GM18511 (cell line): ENCODE data around the gene KCNQ1.

ENCODE experiments used
- ATAC-seq: cut with Tn5 transposase; IDR thresholded peaks from one replicate; pipeline ENCODE4 v1.9.1; 2021; ENCODE audit warnings: mild to moderate bottlenecking, moderate library complexity; ENCODE audit not compliant: unreplicated experiment

Gene KCNQ1

DNA sequence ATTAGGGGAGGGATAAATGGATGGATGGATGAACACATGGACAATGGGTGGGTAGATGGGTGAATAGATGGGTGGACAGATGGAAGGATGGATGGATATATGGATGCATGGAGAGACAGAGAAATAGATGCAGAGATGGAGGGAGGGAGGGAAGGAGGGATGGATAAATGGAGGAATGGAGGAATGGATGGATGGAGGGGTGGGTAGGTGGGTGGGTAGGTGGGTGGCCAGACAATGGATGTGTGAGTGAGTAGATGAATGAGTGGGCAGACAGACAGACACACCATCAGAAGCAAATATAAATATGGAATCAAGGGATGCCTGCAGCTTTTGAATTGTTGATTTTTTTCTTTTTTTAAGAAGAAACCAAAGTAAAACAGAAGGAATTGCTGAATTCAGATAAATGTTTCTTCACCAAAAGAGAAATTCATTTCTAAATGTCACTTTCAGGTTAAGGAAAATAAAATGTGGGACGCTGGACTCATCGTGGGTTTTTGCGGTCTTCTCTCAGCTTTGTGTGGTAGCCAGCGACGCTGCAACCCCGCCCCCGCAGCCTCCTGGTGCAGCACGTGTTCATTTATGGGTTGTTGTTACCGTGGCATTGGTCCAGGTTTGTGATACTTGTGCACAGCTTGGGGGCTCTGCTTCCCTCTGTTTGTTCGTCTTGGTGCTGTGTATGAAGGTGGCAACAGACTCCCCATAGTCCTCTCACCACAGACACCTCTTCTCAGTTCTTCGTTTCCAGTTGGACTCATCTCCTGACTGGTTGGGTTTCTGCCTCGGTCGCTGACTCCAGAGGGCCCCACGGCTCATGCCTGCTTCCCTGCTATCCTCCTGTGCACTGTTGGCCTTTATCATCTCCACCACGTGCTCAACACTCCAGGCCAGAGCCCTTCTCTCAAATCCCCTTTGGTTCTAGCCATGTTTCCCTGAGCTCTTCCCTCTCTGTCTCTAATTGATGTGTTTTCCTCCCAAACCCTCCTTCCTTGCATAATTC is 364.3 kb downstream of the KCNQ1 start:
- ATAC-seq: no peak

DNA sequence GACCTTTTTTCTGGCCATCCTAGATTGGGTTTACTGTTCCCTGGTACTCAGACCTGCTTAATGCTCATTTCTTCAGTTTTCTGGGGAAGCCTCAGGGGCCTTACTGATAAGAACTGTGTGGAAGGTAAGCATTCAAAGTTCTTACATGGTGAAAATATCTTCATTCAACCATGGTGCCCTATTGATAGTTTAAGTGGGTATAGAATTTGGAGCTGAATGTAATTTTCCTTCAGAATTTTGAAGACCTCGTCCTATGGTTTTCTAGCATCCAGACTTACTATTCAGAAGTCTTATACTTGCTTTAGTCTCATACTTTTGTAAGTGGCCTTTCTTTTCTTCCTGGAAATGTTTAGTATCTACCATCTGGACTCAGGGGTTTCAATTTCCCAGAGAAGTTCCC is 365.0 kb downstream of the KCNQ1 start:
- ATAC-seq: no peak

DNA sequence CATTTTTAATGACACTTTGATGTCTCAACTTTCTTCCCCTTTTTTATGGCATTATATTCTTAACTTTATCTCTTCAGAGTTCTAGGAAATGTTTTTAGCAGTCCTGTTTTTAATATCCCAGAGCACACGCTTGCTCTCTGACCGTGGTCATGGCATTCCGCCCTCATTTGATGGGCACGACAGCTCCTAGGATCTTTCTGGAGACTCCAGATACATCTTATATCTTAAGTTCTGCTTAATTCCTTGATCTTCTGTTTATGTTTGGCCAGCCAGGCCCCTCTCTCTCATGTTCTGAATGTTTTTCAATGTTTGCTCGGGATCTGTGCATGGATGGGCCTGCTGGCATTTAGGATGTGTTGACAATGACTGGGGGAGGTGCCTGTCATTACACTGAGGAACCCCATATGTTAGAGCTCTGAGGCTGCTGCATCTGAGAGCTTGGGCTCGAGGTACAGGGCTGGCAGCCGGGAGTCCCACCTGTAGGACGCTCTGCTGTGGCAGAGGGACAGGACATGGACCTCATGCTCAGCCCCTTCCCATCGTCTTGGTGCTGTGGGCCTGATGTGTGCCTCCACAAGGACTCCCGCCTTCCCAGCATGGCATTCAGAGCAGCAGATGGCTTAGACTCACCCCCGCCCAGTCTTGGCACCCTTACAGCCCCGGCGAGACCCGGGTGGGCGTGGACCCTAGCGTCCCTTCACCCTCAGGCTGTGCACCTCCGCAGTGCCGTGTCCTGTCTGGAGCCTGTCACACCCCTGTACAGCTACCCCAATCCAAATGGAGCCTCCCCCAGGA is 365.8 kb downstream of the KCNQ1 start:
- ATAC-seq: no peak

DNA sequence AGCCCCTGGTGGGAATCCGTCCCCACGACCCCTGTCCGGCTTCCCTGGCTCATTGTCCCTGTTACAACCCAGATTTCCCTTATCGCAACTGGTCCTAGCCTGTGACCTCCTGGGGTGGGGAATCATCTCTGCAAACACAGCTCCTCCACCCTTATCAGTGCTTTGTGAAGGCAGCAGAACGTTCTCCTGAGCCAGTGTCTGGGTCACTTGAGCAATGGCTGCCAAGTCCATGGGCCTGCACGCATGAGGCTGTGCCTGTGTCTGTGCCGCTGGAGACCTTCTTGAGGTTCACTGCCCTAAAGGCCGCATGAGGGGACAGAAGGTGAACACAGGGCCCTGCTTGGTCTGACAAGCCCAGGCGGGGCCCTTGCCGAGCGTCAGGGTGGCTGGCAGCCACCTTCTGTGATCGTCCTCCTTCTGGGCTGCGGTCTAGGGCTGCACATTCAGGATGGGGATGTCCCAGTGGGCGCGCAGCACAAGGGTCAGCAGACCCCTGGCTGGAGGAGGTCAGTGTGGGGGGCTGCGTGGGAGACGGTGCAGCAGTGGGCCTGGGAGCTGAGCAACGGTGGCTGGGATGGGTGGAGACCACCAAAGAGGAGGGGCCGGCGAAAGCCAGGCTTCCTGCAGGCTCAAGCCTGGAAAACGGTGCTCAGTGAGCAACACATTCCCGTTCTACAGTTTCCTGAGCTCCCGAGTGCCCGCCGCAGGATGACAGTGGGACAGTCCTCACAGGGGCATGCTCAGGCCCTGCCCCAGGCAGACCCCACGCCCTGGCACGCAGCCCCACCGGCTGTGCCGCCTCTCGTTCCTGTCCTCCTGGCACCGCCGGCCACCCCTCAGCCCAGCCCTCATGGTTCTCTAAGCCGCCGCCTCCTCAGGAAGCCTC is 366.6 kb downstream of the KCNQ1 start:
- ATAC-seq: no peak

DNA sequence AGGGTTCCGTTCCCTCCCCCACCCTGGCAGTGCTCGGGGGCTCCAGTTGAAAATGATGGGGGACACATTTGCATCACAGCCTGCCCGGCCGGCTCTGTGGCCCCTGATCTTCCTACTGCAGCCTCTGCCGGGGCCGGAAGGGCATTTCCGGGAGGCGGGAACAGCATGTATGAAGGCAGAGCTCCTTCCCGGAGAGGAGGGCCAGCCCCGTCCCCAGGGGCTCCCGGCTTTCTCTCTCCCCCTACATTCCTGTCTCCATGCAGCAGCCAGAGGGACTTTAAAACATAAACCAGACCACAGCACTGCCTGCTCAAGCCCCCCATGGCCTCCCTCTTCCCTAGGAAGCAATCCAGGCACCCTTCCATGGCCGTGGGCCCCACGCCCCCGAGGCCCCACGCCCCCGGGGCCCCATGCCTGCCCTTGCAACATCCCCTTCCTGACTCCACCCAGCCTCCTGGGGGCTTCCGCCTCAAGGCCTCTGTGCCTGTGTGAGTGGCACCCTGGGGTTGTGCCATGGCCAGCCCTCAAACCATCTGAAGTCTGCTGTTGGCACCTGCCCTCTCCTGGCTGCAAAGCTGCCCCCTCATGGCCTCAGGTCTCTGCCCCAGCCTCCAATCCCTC is 367.7 kb downstream of the KCNQ1 start:
- no peak for ATAC-seq

DNA sequence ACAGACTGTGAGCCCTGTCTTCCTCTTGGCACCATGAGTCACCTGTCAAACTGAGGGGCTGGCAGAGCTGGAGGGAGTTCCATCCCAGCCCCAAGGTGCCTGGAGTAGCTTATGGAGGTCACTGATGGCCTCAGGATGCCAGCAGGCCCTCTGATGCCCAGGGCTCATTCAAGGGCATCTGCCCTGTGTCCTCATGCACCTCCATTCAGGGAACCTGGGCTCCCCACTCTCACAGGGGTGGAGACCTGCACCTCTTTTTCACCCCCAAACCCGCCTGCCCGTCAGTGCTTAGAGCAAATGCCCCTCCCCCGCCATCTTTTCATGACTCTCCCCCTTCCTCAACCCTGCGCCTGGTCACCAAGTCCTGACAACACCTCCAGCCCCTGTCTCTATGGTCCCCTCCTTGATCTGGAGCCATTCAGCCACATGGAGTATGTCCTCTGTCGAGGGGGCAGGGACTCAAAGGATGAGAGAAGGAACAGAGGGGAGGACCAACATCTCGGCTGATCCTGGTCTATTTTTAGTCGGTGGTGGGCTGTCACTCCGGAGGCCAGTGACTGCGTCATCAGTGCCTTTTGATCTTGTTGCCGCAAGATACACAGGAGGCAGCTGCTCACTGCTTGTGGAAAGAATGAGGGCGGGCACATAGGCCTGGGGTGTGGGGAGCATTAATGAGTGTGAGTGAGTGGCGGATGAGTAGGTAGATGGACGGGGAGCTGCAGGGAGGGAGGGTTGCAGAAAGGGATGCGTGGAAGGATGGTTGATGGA is 368.5 kb downstream of the KCNQ1 start:
- no peak for ATAC-seq

DNA sequence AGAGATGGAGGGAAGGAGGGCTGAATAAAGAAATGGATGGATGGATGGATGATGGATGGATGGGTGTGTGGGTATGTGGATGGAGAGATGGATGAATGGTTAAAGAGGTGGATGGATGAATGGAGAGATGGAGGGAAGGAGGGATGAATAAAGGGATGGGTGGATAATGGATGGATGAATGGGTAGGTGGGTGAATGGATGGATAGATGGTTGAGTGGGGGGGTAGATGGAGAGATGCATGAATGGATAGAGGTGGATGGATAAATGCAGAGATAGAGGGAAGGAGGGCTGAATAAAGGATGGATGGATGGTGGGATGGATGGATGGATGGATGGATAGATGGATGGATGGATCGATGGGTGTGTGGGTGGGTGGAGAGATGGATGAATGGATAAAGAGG is 369.2 kb downstream of the KCNQ1 start:
- no peak for ATAC-seq

DNA sequence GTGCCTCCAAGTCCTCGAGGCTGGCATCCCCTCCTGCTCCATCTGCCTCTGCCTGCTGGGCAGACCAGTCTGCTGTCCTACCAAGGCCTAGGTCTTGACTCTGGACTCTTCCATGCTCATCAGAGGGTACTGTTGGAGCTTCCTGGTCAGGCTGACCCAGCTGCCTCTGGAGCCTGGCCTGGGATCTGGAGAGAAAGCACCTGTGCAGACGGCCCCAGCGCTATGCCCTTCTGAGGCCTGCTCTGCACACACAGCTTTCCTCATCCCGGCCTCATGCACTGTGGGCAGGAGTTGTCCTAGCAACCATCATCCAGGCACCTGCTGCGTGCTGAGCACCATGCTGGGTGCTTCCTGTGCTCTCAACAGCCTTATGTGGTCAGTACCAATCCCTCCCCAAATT is 369.9 kb downstream of the KCNQ1 start:
- no peak for ATAC-seq

DNA sequence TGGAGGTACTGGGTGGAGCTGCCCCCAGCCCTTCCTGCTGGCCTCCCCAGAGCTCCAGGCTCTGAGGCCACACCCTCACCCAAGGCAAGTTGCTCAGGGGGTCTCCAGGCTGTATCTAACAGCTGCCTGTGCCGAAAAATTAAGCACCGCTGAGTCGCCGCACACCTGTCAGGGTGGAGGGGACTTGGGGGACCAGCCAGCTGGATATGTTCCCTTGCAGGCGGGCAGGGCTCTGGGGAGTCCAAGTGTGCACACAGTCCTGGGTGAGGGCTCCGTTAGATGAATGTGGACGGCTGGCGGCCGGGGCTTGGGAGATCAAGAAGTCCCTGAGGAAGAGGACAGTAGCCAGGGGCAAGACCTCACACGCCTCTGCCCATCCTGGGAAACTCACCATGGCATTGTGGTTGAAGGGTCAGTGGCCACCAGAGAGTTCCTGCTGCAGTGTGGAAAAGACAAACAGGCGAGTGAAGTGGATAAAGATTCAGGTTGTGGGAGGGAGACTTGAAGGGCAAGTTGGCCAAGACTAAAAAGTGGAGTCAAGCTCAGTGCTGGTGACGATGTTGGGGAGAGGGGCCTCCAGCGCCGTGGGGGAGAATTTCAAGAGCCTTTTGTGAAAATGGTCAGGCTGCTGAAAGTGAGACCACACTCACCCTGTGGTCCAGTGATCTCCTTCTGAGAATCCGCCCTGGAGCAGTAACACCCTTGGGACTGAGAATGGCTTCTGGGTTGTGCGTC is 371.1 kb downstream of the KCNQ1 start:
- ATAC-seq: no peak

DNA sequence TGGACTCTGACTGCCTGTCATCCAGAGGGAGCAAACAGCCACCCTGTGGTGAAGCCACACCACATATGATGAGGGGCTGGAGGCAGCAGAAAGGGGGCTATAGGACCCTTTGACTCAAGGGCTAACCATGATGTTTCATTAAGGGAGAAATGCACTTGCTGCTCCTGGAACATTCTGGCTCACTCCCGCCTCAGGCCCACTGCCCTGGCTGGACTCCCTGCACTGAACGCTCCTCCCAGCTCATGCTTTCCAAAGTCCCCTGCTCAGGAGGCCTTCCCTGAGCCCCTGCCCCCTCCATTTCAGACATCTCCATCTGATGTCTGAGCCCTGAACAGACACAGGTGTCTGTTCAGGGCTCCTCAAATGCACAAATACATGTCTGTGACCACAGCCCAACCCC is 371.7 kb downstream of the KCNQ1 start:
- no peak for ATAC-seq

DNA sequence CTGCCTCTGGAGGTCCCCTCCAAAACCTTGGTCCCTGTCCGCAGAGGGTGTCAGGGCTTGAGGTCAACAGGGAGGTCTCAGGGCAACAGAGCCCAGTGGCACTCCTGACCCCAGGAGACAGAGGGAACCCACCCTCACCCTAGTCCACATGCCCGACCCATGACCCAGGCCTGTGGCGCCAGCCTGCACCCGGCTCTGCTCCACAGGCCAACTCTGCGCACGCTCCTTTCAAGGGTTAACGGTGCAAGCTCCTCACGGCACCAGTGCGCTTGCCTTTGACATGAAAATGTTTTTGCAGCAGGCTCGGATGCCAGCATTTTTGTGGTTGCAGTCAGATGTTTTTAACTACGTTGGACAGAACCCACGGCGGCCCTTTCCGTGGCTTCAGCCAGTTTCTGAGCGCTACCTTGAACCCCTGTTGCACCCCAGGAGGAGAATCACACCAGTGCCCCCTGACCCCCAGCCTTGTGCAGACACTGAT is 372.2 kb downstream of the KCNQ1 start:
- ATAC-seq: no peak

DNA sequence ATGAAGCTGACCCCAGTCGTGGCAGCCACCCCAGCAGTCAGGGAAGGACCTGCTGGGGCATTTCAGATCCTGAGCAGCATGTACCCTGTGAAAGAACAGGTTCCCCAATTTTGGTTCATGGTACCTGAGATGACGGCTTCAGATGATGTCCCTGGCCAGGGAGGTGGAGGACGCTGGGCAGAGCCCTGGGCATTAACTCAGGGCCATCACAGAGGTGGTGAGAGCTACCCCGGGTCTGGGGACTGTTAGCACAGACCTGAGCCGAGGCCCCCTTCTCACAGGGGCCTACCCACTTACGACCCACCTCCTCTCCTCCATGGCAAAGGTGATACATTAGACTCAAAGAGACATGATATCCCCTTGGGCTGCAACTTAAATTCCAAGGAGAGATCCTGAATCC is 372.6 kb downstream of the KCNQ1 start:
- no peak for ATAC-seq

DNA sequence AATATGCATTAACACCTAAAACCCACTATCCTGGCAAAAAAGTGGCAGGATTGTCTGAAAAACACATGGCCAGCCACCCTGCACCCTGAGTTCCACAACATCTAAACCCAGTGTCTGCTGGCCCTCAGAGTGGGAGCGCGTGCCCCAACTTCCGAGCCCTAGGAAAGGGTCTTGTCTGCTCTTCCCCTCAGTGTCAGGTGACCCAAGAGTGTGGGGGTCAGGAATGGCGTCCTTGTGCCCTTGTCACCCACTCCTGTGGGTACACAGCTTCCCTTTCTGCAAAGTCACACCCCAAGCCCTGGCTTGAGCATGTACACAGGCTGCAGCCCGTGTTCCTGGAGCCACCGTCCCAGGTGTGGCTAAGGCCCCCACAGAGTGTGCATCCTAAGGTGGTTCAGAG is 373.2 kb downstream of the KCNQ1 start:
- ATAC-seq: no peak

DNA sequence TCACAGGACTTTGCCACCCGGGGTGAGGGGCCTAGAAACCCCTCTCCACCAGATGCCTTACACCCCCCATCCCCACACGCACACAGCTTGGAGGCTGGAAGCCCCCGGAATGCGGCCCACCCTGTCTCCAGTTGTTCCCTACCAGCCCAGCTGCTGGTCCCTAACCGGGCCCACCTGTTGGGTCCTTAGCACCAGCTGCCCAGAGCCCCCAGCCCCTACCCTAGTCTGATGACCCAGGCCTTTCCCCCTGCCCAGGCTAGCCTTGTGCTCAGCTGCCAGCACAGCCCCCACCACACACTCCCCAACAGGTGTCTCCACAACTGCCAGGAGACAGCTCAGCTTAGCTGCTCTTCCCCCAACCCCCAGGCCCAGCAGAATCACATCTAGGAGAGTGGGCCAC is 373.7 kb downstream of the KCNQ1 start:
- no peak for ATAC-seq

DNA sequence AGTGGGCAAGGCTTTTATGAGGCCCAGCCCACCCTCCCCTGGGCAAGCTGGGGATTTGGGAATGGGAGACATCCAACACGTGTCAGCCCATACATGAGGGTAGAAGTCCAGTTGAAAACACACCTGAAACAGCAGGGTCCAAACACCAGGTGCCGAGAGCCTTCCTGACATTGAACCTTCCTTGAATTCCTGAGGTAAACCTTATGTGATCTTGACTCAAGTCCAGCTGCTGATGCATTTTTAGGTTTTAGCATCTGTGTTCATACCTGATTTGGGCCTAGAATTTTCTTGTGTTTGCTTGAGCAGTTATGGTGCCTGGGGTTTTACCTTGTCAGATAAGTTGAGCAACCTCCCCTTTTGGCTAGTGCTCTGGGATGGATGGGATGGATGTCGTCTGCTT is 374.5 kb downstream of the KCNQ1 start:
- no peak for ATAC-seq

DNA sequence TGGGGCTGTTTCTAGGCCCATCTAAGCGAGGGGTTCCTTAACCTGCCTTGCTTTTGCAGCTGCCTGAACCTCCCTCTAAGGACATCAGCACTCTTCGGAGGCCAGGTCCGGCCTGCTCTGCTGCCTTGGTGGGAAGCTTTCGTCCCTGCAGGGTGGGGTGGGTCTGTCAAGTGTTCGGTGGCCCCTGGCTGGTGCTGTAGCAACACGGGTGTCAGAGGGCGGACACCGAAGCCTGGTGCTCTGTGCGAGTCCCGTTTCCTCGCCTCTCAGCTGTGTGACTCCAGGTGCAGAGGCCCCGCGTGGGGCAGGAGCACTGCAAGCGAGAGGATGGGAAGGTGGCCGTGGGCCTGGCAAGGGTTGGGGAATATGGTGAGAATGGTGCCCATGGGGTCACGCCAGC is 376.2 kb downstream of the KCNQ1 start:
- no peak for ATAC-seq

DNA sequence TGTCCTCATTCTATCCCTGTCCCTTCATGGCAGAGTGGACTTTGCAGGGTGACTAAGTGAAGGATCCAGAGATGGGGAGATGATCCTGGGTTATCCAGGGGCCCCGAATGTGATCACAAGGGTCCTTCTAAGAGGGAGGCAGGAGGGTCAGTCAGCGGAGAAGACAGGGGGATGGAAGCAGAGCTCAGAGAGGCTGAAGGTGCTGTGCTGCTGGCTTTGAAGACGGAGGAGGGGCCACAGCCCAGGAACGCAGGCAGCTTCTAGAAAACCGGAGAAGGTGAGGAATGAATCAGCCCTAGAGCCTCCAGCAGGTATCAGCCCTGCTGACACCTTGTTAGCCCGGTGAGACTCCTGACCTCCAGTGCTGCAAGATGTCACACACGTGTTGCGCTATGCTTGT is 377.1 kb downstream of the KCNQ1 start:
- ATAC-seq: no peak

DNA sequence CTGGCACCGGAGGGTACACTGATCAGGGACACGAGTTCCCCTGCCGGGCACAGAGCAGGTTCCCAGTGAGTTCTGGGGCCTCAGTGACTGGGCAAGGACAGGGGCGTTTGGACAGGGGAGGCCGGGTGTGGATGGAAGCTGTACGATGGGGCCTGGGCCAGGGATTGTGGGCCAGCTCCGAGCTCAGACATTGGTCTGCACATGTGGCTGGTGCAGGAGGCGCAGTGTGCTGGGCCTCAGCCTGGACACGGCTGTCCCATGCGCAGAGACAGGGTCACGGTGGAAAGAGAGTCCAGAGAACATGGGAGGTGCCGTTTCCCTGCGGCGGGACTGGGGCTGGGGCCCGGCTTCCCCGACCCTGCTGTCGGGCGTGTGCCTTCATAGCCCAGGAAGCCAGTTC is 380.0 kb downstream of the KCNQ1 start:
- ATAC-seq: no peak

DNA sequence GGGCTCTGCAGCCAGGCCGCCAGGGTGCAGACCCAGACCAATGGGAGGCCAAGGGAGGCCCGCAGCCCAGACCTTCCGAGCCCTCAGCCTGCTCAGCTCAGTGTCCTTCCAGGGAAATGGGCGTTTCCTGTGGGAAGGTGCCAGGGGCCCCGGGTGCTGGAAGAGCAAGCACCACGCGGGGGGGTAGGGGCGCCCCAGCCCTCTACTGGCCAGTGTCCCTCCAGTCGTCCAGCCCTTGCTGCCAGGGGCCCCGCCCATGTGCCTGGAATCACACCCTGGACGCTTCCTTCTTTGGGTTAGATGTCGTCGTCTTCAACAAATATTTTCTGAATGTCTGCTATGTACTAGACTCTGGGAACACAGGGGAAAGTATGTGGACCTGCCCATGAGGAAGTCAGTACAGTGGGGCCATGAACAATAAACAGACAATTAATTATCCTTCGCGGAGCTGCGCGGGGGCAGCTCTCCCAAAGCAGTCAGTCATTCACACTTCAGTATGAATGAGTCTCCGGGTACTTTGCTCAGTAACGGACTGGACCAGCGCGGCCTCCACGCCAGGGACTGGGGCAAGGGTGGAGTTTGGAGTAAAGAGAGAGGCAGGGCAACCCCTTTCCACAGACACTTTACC is 380.6 kb downstream of the KCNQ1 start:
- ATAC-seq: no peak
